Neural progenitor cell (in vitro differentiated cells): ENCODE results near the gene FUS.

ENCODE experiments used
- EZH2 ChIP-seq: fragments of 200-600 bp; sonication (generic); IDR thresholded peaks from 2 replicates; pipeline ENCODE4 v1.6.1; 2017; ENCODE audit warnings: antibody characterized with exemption, mild to moderate bottlenecking, moderate library complexity
- EZH2phosphoT487 ChIP-seq: fragments of 200-600 bp; sonication (generic); IDR thresholded peaks from 2 replicates; pipeline ENCODE4 v1.6.1; 2017; ENCODE audit warnings: antibody characterized with exemption
- TF ChIP-seq, protein P1 (sequence below): fragments of 200-600 bp; sonication (generic); IDR thresholded peaks from 2 replicates; pipeline ENCODE4 v1.5.1; 2017; ENCODE audit warnings: antibody characterized with exemption, mild to moderate bottlenecking

- TF ChIP-seq, protein P1, sequence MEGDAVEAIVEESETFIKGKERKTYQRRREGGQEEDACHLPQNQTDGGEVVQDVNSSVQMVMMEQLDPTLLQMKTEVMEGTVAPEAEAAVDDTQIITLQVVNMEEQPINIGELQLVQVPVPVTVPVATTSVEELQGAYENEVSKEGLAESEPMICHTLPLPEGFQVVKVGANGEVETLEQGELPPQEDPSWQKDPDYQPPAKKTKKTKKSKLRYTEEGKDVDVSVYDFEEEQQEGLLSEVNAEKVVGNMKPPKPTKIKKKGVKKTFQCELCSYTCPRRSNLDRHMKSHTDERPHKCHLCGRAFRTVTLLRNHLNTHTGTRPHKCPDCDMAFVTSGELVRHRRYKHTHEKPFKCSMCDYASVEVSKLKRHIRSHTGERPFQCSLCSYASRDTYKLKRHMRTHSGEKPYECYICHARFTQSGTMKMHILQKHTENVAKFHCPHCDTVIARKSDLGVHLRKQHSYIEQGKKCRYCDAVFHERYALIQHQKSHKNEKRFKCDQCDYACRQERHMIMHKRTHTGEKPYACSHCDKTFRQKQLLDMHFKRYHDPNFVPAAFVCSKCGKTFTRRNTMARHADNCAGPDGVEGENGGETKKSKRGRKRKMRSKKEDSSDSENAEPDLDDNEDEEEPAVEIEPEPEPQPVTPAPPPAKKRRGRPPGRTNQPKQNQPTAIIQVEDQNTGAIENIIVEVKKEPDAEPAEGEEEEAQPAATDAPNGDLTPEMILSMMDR, result no peak
- TF ChIP-seq EZH2phosphoT487, result peak; percentile 27
- TF ChIP-seq EZH2, result no peak
These were observed 31.6 kb upstream of the FUS start for GRCh38 chr16:31148281-31148728.
